Muscle layer of colon (tissue), 2 donors: ENCODE measurements around the gene DIP2C.

Experiments used
- H3K27ac ChIP-seq: one replicate; pipeline ENCODE4 v1.7.0; 2013; ENCODE audit warnings: low read depth, mild to moderate bottlenecking, low read length, moderate library complexity
- H3K27me3 ChIP-seq, 2 donors: one replicate each; pipeline ENCODE4 v1.7.0; 2013; ENCODE audit warnings: low read length in 2 of 2, mild to moderate bottlenecking in 2 of 2; ENCODE audit not compliant: insufficient read depth in 2 of 2, control insufficient read depth in 1 of 2
- H3K36me3 ChIP-seq: one replicate; pipeline ENCODE4 v1.7.0; 2013; ENCODE audit warnings: mild to moderate bottlenecking, low read length; ENCODE audit not compliant: insufficient read depth
- H3K4me1 ChIP-seq: one replicate; pipeline ENCODE4 v1.7.0; 2013; ENCODE audit warnings: mild to moderate bottlenecking, low read length; ENCODE audit not compliant: insufficient read depth
- H3K4me3 ChIP-seq, 2 donors: one replicate each; pipeline ENCODE4 v1.7.0; 2013; ENCODE audit warnings: low read length in 2 of 2, low read depth in 1 of 2, mild to moderate bottlenecking in 1 of 2, moderate library complexity in 1 of 2
- H3K9ac ChIP-seq: one replicate; pipeline ENCODE4 v1.7.0; 2013; ENCODE audit warnings: low read length
- H3K9me3 ChIP-seq: one replicate; pipeline ENCODE4 v1.7.0; 2013; ENCODE audit warnings: mild to moderate bottlenecking, low read length
- donor health status: abdominal sarcoma.
- donor health status: Adenocarcinoma of cecum.

The DIP2C gene

DNA sequence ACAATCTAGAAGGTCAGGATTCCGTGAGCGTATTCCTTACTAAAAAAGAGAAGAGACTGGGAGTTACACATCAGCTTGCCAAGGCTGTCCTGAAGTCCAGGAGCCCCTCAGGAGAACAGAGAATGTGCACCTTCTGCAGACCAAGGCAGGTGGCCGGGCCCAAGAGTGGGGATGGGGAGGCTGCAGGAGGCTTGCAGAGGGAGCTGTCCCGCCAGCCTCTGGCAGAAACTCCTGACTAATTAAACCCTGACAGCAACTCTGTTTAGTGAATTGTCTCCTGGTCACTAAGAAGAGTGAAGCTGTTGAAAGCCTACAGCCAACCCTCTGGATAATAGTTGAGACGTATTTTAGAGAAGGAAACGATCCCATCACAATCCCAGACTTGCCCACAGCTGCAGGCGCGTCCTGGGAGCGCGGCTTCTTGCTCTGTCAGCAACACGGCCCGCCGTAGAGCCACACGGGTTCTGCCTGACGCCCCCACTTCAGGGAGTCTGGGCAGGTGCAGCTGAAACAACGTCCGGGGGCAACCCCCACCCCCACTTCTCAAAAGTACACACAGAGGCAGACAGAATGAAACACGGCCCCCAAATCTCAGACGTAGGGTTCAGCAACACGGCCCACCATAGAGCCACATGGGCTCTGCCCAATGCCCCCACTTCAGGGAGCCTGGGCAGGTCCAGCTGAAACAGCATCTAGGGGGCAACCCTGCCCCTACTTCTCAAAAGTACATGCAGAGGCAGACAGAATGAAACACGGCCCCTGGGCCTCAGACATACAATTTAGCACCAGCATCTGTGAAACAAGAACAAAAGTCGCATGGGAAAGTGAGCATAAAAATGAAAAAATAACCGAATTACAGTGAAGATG, 45.2 kb downstream of the DIP2C start:
- H3K4me3 ChIP-seq, result no peak overlapping the region
- no peaks in the 10 kb centered on the region for H3K36me3 ChIP-seq
- no peaks in the 10 kb centered on the region for H3K27me3 ChIP-seq
- H3K9ac ChIP-seq, result no peak overlapping the region
- peaks cover 27% of the 10 kb centered on the region for H3K4me1 ChIP-seq
- H3K9me3 ChIP-seq, result peaks cover 8% of the 10 kb centered on the region
- peak overlapping the region; percentile 10 for H3K27ac ChIP-seq

DNA sequence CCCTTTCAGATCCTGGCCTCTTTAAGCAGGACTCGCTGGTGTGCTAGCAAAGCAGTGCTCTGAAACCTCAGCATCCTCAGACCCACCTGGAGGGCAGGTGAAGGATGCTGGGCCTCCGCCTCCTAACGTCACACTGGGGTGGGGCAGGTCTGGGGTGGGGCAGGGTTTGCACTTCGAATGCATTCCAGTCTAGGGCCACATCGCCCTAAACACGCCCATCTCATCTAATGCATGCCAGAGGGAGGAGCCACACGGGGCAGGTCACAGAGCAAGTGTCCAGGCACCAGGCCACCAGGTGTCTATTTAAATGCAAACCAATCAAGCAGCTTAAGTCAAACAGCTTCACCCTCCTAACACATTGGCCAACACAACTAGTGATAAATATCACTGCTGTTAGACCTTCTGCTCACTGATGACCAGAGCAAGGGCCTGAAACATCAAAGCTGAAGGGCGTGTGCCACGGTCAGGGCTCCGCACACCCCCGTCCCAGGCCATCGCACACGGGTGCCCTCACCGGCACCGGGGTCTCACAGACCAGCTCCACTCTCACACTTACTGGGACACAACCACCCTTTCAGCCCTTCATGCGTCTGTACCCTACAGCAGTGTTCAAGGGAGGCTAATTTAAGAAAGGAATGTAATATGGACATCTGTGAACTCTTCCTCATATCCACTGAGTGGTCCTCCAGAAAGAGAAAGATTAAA, 47.1 kb downstream of the DIP2C start:
- Histone ChIP-seq H3K9me3 (peaks cover 8% of the 10 kb centered on the region), H3K4me3 (no peak overlapping the region), H3K36me3 (no peaks in the 10 kb centered on the region), H3K27ac (no peak overlapping the region), H3K27me3 (no peaks in the 10 kb centered on the region), H3K4me1 (peaks cover 32% of the 10 kb centered on the region), H3K9ac (no peak overlapping the region)

DNA sequence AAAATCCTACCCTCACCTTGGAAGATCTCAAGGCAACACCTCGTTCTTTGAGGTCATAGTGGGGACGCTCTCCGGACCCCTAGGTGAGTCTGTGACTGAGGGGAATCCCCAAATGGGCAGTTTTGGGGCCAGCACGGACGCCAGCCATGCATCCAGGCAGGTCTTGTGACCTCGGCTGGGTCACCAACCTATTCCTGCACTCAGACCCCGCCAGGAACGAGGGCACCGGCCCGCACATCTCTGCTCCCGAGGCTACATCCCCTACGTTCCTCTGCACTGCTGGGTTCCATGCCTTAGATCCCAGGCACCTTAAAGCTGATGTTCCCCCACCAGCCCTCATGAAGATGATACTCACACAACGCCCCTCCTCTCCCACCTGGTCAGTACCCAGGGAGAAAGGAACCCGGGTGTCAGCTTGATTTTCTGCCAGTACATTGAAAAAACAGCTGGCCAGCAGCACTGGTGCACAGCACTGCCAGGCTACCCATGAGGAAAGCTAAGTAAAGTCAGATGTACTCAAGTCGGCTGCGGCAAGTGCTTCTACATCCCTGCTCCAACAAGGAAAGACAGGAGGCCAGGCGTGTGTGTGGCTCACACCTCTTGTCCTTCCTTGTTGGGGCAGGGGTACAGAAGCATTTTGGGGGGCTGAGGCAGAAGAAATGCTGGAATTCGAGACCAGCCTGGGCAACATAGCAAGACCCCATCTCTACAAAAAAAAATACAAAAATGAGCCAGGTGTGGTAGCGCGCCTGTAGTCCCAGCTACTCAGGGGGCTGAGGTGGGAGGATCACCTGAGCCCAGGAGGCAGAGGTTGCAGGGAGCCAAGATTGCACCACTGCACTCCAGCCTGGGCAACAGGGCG, 48.1 kb downstream of the DIP2C start:
- Histone ChIP-seq H3K9me3 (peaks cover 8% of the 10 kb centered on the region), H3K27me3 (no peaks in the 10 kb centered on the region), H3K4me3 (no peak overlapping the region), H3K4me1 (peaks cover 32% of the 10 kb centered on the region), H3K9ac (no peak overlapping the region), H3K36me3 (no peaks in the 10 kb centered on the region), H3K27ac (no peak overlapping the region)

DNA sequence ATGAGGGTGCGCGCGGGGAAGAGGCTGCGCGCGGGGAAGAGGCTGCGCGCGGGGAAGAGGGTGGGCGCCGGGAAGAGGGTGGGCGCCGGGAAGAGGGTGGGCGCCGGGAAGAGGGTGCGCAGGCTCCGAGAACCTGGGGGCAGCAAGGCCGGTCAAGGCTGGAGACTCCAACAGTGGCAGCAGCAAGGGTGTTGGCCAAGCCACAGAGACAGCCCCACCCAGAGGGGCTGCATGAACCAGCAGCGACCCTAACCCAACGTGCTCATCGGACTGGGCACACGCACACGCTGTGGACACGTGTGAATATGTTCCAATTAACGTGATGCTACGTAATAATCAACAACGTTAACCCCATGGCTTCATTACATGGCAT, 48.8 kb downstream of the DIP2C start:
- Histone ChIP-seq H3K27me3 (no peaks in the 10 kb centered on the region), H3K36me3 (no peaks in the 10 kb centered on the region), H3K4me1 (peaks cover 36% of the 10 kb centered on the region), H3K9me3 (peaks cover 8% of the 10 kb centered on the region), H3K4me3 (no peak overlapping the region), H3K9ac (no peak overlapping the region), H3K27ac (no peak overlapping the region)

DNA sequence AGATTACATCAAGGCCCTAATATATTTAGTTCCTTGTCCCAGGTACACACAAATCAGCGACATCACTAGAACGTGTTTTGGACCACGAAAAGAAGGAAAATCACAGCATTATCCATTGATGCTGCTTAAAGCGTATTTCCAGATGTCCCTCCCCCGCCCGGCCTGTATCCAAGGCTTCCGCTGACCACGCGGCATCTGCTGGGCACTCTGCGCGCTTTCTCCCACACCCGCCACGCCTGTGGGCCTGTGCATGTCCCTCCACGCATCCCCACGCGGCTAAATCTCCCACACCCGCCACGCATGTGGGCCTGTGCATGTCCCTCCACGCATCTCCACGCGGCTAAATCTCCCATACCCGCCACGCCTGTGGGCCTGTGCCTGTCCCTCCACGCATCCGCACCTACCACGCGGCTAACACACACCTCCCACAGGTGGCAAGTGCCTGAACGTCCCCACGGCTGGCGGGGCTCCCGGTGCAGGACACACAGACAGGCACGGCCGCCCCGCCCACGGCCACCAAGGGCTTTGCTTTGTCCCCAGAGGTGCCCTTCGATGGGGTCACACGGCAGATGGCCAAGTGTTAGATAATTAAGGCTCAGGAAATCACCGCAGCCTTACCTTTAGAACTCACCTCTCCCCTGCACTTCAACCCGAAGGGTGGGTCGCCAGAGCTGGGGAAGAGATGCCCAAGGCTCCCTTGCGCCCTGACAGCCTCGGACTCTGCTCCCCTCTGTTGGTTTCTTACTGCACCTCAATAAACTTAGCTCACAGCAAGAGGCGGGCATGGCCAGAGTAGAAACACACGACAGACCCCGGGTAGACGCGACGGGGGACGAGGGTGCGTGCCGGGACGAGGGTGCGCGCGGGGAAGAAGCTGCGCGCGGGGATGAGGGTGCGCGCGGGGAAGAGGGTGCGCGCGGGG, 49.5 kb downstream of the DIP2C start:
- Histone ChIP-seq H3K4me3 (no peak overlapping the region), H3K27ac (no peak overlapping the region), H3K9ac (no peak overlapping the region), H3K9me3 (peaks cover 5% of the 10 kb centered on the region), H3K4me1 (peaks cover 40% of the 10 kb centered on the region), H3K27me3 (no peaks in the 10 kb centered on the region), H3K36me3 (no peaks in the 10 kb centered on the region)

DNA sequence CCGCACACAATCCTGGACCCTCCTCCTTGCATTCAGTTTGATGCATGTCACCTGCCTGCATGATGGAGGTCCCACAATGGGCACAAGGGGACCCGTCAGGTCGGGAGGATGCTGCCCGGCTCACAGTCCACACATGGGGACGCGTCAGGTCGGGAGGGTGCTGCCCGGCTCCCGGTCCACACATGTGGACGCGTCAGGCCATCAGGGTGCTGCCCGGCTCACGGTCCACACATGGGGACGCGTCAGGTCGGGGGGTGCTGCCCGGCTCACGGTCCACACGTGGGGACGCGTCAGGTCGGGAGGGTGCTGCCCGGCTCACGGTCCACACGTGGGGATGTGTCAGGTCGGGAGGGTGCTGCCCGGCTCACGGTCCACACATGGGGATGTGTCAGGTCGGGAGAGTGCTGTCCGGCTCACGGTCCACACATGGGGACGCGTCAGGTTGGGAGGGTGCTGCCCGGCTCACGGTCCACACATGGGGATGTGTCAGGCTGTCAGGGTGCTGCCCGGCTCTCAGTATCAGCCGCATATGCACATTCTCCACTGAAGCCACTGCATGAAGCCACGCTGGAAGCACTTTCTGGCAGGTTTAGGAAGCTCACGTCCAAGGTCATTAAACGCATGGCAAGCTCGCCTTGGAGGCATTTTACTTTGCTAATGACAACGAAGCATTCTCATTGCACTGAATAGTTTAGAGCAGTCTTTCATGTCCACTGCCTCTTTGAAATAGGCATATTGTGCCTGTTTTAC, 50.3 kb downstream of the DIP2C start:
- H3K9ac ChIP-seq, result no peak overlapping the region
- no peak overlapping the region for H3K27ac ChIP-seq
- no peaks in the 10 kb centered on the region for H3K27me3 ChIP-seq
- no peaks in the 10 kb centered on the region for H3K36me3 ChIP-seq
- H3K4me3 ChIP-seq, result no peak overlapping the region
- peaks cover 44% of the 10 kb centered on the region for H3K4me1 ChIP-seq
- H3K9me3 ChIP-seq, result no peaks in the 10 kb centered on the region

DNA sequence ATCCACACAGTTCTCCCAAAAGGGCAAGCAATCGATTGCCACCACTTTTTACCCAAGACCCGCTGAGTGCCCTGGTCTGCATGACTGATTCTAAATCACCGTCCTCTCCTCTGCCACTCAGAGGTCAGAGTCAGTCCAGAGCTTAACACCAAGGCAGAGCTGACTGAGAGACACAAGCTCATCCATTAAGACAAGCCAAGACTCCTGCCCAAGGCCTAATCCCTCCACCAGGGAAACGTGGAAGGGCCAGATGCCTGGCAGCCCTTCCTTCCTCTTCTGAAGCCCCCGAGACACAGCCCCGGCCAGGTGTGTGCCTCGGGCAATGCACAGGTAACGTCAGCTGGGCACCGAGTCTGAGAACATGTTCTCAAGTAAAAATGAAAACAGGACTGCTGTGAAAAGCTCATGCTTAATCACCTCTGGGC, 51.7 kb downstream of the DIP2C start:
- Histone ChIP-seq H3K9ac (no peak overlapping the region), H3K4me3 (no peak overlapping the region), H3K9me3 (no peaks in the 10 kb centered on the region), H3K36me3 (no peaks in the 10 kb centered on the region), H3K4me1 (peaks cover 52% of the 10 kb centered on the region), H3K27me3 (no peaks in the 10 kb centered on the region), H3K27ac (peak overlapping the region; percentile 58)

DNA sequence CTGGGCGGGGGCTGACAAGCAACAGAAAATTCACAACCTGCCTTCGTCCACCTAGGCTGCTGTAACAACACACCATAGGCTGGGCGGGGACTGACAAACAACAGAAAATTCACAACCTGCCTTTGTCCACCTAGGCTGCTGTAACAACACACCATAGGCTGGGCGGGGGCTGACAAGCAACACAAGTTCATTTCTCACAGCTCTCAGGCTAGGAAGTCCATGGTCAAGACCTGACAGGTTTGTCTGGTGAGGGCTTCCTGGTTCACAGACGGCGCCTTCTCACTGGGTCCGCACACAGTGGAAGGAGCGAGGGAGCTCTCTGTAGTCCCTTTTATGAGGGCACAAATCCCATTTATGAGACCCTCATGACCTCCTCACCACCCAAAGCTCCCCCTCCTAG, 52.2 kb downstream of the DIP2C start:
- Histone ChIP-seq H3K4me3 (no peak overlapping the region), H3K4me1 (peaks cover 46% of the 10 kb centered on the region), H3K9ac (no peak overlapping the region), H3K36me3 (no peaks in the 10 kb centered on the region), H3K27ac (peak overlapping the region; percentile 58), H3K27me3 (no peaks in the 10 kb centered on the region), H3K9me3 (no peaks in the 10 kb centered on the region)

DNA sequence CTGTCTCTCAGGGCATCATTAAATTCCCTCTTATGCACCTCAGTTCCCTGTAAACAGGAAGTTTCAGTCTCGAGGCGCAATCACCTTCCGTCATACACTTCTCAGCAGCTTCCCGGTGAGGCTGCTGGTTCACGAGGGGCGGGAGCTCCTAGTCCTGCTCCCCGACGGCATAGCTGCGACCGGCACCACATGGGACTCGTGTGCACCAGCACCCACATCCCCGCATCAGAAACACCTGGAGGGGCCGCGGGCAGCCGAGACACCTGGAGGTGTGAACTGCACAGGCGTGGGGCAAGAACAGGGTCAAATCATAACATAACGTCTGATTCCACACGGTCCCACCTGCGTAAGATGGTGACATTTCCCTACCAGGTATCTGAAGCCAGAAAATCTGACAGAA, 52.7 kb downstream of the DIP2C start:
- no peak overlapping the region for H3K4me3 ChIP-seq
- H3K9ac ChIP-seq, result no peak overlapping the region
- no peaks in the 10 kb centered on the region for H3K9me3 ChIP-seq
- H3K36me3 ChIP-seq, result no peaks in the 10 kb centered on the region
- no peaks in the 10 kb centered on the region for H3K27me3 ChIP-seq
- H3K27ac ChIP-seq, result no peak overlapping the region
- peaks cover 45% of the 10 kb centered on the region for H3K4me1 ChIP-seq

DNA sequence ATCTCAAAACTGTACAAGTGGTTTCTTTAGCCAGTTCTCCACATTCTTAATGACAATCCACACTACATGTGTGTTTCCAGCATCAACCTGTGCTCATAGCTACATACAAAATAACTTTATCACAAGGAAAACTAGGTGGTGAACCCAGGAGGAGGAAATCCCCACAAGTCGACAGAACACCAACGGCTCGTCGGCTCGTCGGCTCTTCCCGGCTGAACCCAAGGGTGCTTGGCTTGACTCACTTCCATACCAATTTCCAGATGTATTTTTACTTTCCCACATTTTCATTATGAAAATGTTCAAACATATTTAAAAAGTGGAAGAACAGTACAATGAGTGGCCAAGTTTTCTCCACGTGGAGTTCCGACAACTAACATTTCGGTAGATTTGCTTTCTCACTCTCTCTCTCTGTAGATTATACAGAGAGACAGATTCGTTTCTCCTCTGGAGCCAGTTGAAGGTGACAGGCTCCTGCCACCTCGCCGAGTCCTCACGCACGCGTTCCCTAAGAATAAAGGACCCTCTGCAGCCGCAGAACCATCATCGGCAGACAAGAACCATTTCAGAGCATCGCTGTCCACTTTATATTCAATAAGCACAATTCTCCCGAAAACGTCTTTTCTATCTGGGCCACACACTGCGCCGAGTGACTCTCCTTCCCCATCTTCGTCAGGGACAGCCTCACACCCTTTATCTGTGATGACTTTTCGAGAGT, 53.3 kb downstream of the DIP2C start:
- peak overlapping the region; percentile 92 for H3K27ac ChIP-seq
- peaks cover 45% of the 10 kb centered on the region for H3K4me1 ChIP-seq
- H3K4me3 ChIP-seq, result no peak overlapping the region
- H3K9me3 ChIP-seq, result no peaks in the 10 kb centered on the region
- no peaks in the 10 kb centered on the region for H3K27me3 ChIP-seq
- H3K9ac ChIP-seq, result no peak overlapping the region
- no peaks in the 10 kb centered on the region for H3K36me3 ChIP-seq
